K562 (cell line): ENCODE data around the gene PHF20. TPM values are rescaled to one million over a fixed set of nuclear protein-coding genes. Genes with fewer than 3 reads are reported as not detected.

Experiments used
- ARID1B ChIP-seq: fragments of 450-650 bp; IDR thresholded peaks from 2 replicates; pipeline ENCODE4 v1.6.1; 2016; ENCODE audit warnings: antibody characterized with exemption, mild to moderate bottlenecking, inconsistent platforms
- BRD4 ChIP-seq: fragments of 200-600 bp; sonication (generic); IDR thresholded peaks from 2 replicates; pipeline ENCODE4 v1.6.1; 2017; ENCODE audit warnings: inconsistent platforms
- CBX2 ChIP-seq: fragments of 200-600 bp; sonication (generic); IDR thresholded peaks from one replicate; pipeline ENCODE4 v1.6.1; 2012; ENCODE audit warnings: mild to moderate bottlenecking, low read length, inconsistent platforms; ENCODE audit not compliant: insufficient read depth, poor library complexity, severe bottlenecking
- CREBBP ChIP-seq: IDR thresholded peaks from one replicate; pipeline ENCODE4 v1.6.1; 2012; ENCODE audit warnings: low read depth, mild to moderate bottlenecking, control low read depth, inconsistent platforms, low read length
- ELF1 ChIP-seq: fragments of 200-800 bp; sonication (Bioruptor generic); IDR thresholded peaks from 2 replicates; pipeline ENCODE4 v1.6.1; 2016; ENCODE audit warnings: missing genetic modification characterization, missing compliant biosample characterization
- FOSL1 ChIP-seq: fragments of 200-800 bp; sonication (Bioruptor generic); conservative IDR thresholded peaks from 2 replicates; pipeline ENCODE4 v1.6.1; 2016; ENCODE audit warnings: missing genetic modification characterization, missing compliant biosample characterization
- MBD2 ChIP-seq: sonication (generic); IDR thresholded peaks from 2 replicates; pipeline ENCODE4 v1.6.1; 2016; ENCODE audit warnings: low read depth, borderline replicate concordance
- NFRKB ChIP-seq: fragments of 450-650 bp; IDR thresholded peaks from 2 replicates; pipeline ENCODE4 v1.6.1; 2016; ENCODE audit warnings: low read depth
- NR2C1 ChIP-seq, 2 experiments: fragments of 450-650 bp; IDR thresholded peaks; 2 replicates each; pipeline ENCODE4 v1.6.1; 2017; ENCODE audit warnings: mild to moderate bottlenecking in 2 of 2, antibody characterized with exemption in 1 of 2, inconsistent platforms in 1 of 2, missing compliant biosample characterization in 1 of 2, missing genetic modification characterization in 1 of 2
- PHF8 ChIP-seq: fragments of 200-600 bp; sonication (generic); IDR thresholded peaks from 2 replicates; pipeline ENCODE4 v1.6.1; 2012; ENCODE audit warnings: mixed run types, mild to moderate bottlenecking, inconsistent platforms, low read length, moderate library complexity, borderline replicate concordance
- RAD21 ChIP-seq, 2 experiments: fragments of 250-450 bp in 1 of 2; fragments of 450-650 bp in 1 of 2; sonication (Bioruptor Pico) in 1 of 2; formaldehyde crosslinking in 1 of 2; IDR thresholded peaks in 1 of 2; conservative IDR thresholded peaks in 1 of 2; 2 replicates each; pipeline versions ENCODE4 v1.4.0 to v1.8.0; 2020 to 2022; ENCODE audit warnings: mild to moderate bottlenecking in 2 of 2, moderate library complexity in 1 of 2
- RBBP5 ChIP-seq: fragments of 200-600 bp; sonication (generic); IDR thresholded peaks from 2 replicates; pipeline ENCODE4 v1.6.1; 2012; ENCODE audit warnings: borderline replicate concordance, mild to moderate bottlenecking, low read length, control low read depth, inconsistent platforms; ENCODE audit not compliant: insufficient read depth, poor library complexity, severe bottlenecking
- RBM17 ChIP-seq: fragments of 200-400 bp; formaldehyde crosslinking; IDR thresholded peaks from 2 replicates; pipeline ENCODE4 v1.6.1; 2017; ENCODE audit warnings: low read depth, mild to moderate bottlenecking, low read length, borderline replicate concordance
- RBM25 ChIP-seq: fragments of 200-400 bp; formaldehyde crosslinking; IDR thresholded peaks from 2 replicates; pipeline ENCODE4 v1.6.1; 2018; ENCODE audit warnings: low read length, low read depth, moderate library complexity; ENCODE audit not compliant: severe bottlenecking
- TARDBP ChIP-seq: fragments of 450-650 bp; IDR thresholded peaks from 2 replicates; pipeline ENCODE4 v1.6.1; 2016
- TEAD2 ChIP-seq: fragments of 450-650 bp; IDR thresholded peaks from 2 replicates; pipeline ENCODE4 v1.6.1; 2016; ENCODE audit warnings: missing genetic modification characterization, control low read depth, missing compliant biosample characterization
- TEAD4 ChIP-seq, 2 experiments: sonication (generic) in 1 of 2; formaldehyde crosslinking in 1 of 2; IDR thresholded peaks; 2 replicates each; pipeline versions ENCODE4 v1.6.1 to v1.8.0; 2012 to 2022; ENCODE audit warnings: borderline replicate concordance in 1 of 2, inconsistent platforms in 1 of 2, low read length in 1 of 2, mild to moderate bottlenecking in 1 of 2, missing genetic modification reagents in 1 of 2
- ZNF197 ChIP-seq: fragments of 200-800 bp; sonication (Bioruptor generic); IDR thresholded peaks from 2 replicates; pipeline ENCODE4 v1.6.1; 2016; ENCODE audit warnings: low read depth, missing genetic modification characterization, missing compliant biosample characterization
- ZNF3 ChIP-seq: fragments of 250-450 bp; sonication (Bioruptor Pico); IDR thresholded peaks from 2 replicates; pipeline ENCODE4 v1.5.0; 2021; ENCODE audit warnings: mild to moderate bottlenecking, moderate library complexity
- ZNF766 ChIP-seq: fragments of 200-800 bp; sonication (Bioruptor generic); conservative IDR thresholded peaks from 2 replicates; pipeline ENCODE4 v1.6.1; 2016; ENCODE audit warnings: missing genetic modification characterization, missing compliant biosample characterization
- polyA plus RNA-seq, 8 experiments: library from polyadenylated mRNA; depleted of rRNA in 4 of 8; stranded (reverse) in 5 of 8; unstranded in 3 of 8; fragments of >200 nt; fragmentation: Nextera tagmentation in 2 of 8; fragmentation: Illumina TruSeq in 1 of 8; extraction: Ambion mirVana in 2 of 8; extraction: Trizol in 1 of 8; gene quantifications; 2 replicates each; pipeline versions ENCODE4 v1.2.1 to v1.2.3, GENCODE V29; 2011 to 2014; ENCODE audit warnings: inconsistent platforms in 1 of 8, missing spikeins in 1 of 8
- total RNA-seq, 7 experiments: library from RNA; depleted of rRNA in 6 of 7; stranded (reverse); fragments of >200 nt in 6 of 7; fragmentation: Illumina TruSeq in 2 of 7; extraction: Trizol in 2 of 7; gene quantifications; 2 replicates each; pipeline versions ENCODE4 v1.2.1 to v1.2.3, GENCODE V29; 2011 to 2021; ENCODE audit warnings: low replicate concordance in 1 of 7
- TF ChIP-seq, protein P1 (sequence below), 2 experiments: fragments of 450-650 bp in 1 of 2; sonication (generic) in 1 of 2; formaldehyde crosslinking; conservative IDR thresholded peaks; 2 replicates each; pipeline versions ENCODE4 v1.4.0 to v1.8.1; 2020 to 2022; ENCODE audit warnings: mild to moderate bottlenecking in 1 of 2, missing genetic modification reagents in 1 of 2
- TF ChIP-seq, protein P2 (sequence below), 2 experiments: IDR thresholded peaks in 1 of 2; conservative IDR thresholded peaks in 1 of 2; 2 replicates each; pipeline ENCODE4 v1.6.1; 2016; ENCODE audit warnings: low read depth in 2 of 2, mild to moderate bottlenecking in 1 of 2, missing compliant biosample characterization in 1 of 2, missing genetic modification characterization in 1 of 2, moderate library complexity in 1 of 2
- TF ChIP-seq, protein P3 (sequence below): fragments of 250-450 bp; sonication (Bioruptor Pico); IDR thresholded peaks from 2 replicates; pipeline ENCODE4 v1.5.0; 2021

The PHF20 gene
- total and polyA plus RNA-seq, 9 of the 15 experiments (the other 6 are each of a cell fraction or from before 2014, with no cell fraction given), result 49.9 to 196 (median 70.7) TPM

DNA sequence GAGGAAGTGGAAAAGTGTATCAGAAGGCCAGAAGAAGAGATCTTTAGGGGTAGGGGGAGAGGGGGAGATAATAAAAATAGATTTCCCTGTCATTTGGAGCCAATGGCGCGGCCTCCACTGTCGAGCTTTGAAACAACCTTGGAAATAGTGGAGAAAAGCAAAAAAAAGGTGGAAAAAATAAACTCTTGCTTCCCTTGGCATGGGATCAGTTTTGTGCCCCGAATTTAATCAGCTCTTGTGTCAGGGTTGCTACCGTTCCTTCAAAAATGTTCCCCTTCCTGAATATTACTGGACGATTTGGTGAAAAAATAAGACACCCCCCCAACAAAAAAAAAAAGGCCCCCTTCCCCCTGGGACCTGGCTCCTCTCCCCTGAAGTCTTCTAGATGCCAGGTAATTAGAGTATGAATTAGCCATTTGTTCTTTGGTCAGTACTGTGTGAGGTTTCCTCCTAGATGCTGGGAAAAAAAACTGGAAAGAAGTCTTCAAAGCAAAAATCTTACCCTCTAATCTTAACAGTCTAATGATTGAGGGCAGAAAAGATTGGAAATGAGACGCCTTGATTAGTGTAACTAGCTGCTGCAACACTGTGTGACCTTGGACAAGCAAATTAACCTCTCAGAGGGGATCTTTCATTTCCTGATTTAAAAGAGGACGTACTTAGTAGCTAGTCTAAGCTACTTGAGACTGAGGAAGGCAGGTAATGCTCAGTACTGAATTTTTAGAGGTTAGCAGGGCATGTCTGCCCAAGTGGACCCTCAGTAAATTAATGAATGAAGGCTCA lies 28.9 kb upstream of the PHF20 start (continued):
- TF ChIP-seq ZNF3 (CRISPR knock-in tag) (no peak), TEAD4 (IDR thresholded peaks at IDR 0.05; ENCODE audit: low read length) (no peak), TEAD4 (CRISPR knock-in tag; IDR thresholded peaks at IDR 0.05; ENCODE audit: borderline replicate concordance) (no peak), RBBP5 (no peak), FOSL1 (tag) (no peak; the same call in 1 of the 2 replicates), NFRKB (no peak; the same call in 1 of the 2 replicates), RBM17 (no peak), TARDBP (no peak; the same call in 1 of the 2 replicates), NR2C1 (IDR thresholded peaks at IDR 0.05) (no peak; the same call in 1 of the 2 replicates), NR2C1 (tag; IDR thresholded peaks at IDR 0.05) (peak; percentile 35; the same call in 1 of the 2 replicates), BRD4 (peak; percentile 36), CBX2 (no peak), TEAD2 (tag) (no peak), RBM25 (peak; percentile 3), ARID1B (no peak; the same call in 1 of the 2 replicates), MBD2 (no peak), PHF8 (no peak), ZNF197 (no peak), ELF1 (no peak), CREBBP (no peak), RAD21 (CRISPR knock-in tag; conservative IDR thresholded peaks at IDR 0.05 in 1 of 2, IDR thresholded peaks at IDR 0.05 in 1 of 2) (no peak), ZNF766 (CRISPR knock-in tag) (no peak)
- TF ChIP-seq, protein P1, sequence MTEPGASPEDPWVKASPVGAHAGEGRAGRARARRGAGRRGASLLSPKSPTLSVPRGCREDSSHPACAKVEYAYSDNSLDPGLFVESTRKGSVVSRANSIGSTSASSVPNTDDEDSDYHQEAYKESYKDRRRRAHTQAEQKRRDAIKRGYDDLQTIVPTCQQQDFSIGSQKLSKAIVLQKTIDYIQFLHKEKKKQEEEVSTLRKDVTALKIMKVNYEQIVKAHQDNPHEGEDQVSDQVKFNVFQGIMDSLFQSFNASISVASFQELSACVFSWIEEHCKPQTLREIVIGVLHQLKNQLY (CRISPR knock-in tag; conservative IDR thresholded peaks at IDR 0.05), result no peak
- TF ChIP-seq, protein P2, sequence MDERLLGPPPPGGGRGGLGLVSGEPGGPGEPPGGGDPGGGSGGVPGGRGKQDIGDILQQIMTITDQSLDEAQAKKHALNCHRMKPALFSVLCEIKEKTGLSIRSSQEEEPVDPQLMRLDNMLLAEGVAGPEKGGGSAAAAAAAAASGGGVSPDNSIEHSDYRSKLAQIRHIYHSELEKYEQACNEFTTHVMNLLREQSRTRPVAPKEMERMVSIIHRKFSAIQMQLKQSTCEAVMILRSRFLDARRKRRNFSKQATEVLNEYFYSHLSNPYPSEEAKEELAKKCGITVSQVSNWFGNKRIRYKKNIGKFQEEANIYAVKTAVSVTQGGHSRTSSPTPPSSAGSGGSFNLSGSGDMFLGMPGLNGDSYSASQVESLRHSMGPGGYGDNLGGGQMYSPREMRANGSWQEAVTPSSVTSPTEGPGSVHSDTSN (CRISPR knock-in tag; IDR thresholded peaks at IDR 0.05; ENCODE audit: low read depth), result no peak
- TF ChIP-seq, protein P2 (tag; conservative IDR thresholded peaks at IDR 0.05; ENCODE audit: low read depth), result no peak
- TF ChIP-seq, protein P3, sequence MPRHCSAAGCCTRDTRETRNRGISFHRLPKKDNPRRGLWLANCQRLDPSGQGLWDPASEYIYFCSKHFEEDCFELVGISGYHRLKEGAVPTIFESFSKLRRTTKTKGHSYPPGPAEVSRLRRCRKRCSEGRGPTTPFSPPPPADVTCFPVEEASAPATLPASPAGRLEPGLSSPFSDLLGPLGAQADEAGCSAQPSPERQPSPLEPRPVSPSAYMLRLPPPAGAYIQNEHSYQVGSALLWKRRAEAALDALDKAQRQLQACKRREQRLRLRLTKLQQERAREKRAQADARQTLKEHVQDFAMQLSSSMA (CRISPR knock-in tag), result no peak
